Right cardiac atrium (tissue), 5 donors: Measurements from ENCODE around the gene SHISA3. TPM values are rescaled to one million over a fixed set of nuclear protein-coding genes. Genes with fewer than 3 reads are reported as not detected.

Experiments
- ATAC-seq, 2 donors: fragments of 200-7000 bp; cut with Tn5 transposase; one replicate each; pipeline versions ENCODE4 v1.8.0 to v1.9.1; 2020; ENCODE audit warnings: moderate library complexity in 2 of 2, mild to moderate bottlenecking in 1 of 2
- DNase-seq, 3 donors: peaks; one replicate each; pipeline ENCODE4 v3.0.0-alpha.2; 2020
- H3K27ac ChIP-seq: one replicate; pipeline ENCODE4 v1.5.1; 2013; ENCODE audit warnings: mild to moderate bottlenecking, low read length, control low read depth, moderate library complexity
- H3K27me3 ChIP-seq: one replicate; pipeline ENCODE4 v1.6.1; 2013; ENCODE audit not compliant: control insufficient read depth, insufficient read depth
- H3K4me1 ChIP-seq: one replicate; pipeline ENCODE4 v1.6.1; 2013; ENCODE audit warnings: low read length; ENCODE audit not compliant: control insufficient read depth, insufficient read depth
- H3K4me3 ChIP-seq: one replicate; pipeline ENCODE4 v1.5.1; 2013; ENCODE audit warnings: low read length, control low read depth
- H3K9me3 ChIP-seq: one replicate; pipeline ENCODE4 v1.6.1; 2013; ENCODE audit warnings: low read length; ENCODE audit not compliant: control insufficient read depth
- WGBS: extraction: QIAGEN DNeasy Blood & Tissue Kit; methylation state at CpG from one replicate; pipeline ENCODE4 v1.1.7; 2013; 5-methylcytosine and 5-hydroxymethylcytosine counted together
- intact Hi-C, 4 donors: fragments of 100-400 bp; cut with DNase I; formaldehyde crosslinking; loops; one replicate each; pipeline versions ENCODE4 v1.11.0 to v1.14.0; 2022 to 2023
- polyA plus RNA-seq: library from polyadenylated mRNA; stranded (reverse); fragments of 200-250 nt; gene quantifications from one replicate; pipeline ENCODE4 v1.2.3, GENCODE V29; 2013
- total RNA-seq, 4 donors: library from RNA; stranded (reverse); fragmentation: NEBNext Ultra II Directional; extraction: Animal tissue kit (Norgen Biotek cat#: 25700); gene quantifications; one replicate each; pipeline ENCODE4 v1.2.1, GENCODE V29; 2021
- donor health status: healthy with polysubstance abuse.
- donor health status: DM: no; HTN: yes; CAD: no.
- donor health status: DM: no; HTN: no; CAD: no.
- donor health status: DM: no; HTN: yes; CAD: no; lungs with severe emphysema.
- donor health status: DM: yes; HTN: yes; CAD: no.

The SHISA3 gene
- total and polyA plus RNA-seq, 5 donors: 3.5 to 12.2 (median 9.2) TPM

- ATAC-seq: no peak
- 77% methylated on average over 3 of the region's 3 CpGs for WGBS
These were observed 13.2 kb downstream of the SHISA3 start for GRCh38 chr4:42410446-42410845.

DNA sequence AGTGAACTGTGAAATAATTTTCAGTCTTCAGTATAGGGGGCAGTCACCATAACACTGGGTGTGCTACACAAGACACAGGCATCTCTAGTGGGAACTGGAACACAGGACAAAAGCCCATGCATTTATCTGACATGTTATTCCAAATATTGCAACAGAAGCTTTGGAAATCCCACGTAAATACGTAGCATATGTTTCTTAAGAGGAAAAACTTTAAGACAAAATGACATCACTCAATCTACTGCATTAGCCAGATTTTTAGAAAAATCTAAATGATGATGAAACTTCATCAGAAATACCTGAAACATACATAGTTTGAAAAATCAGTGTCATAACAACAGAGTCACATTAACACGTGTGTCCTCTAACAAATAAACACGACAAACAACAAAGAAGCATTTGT lies 14.5 kb downstream of the SHISA3 start:
- intact Hi-C loops: no loop called here
- DNase-seq (no peak), ATAC-seq (no peak)
- no peaks in the 10 kb centered on the region for H3K27me3 ChIP-seq
- H3K9me3 ChIP-seq: no peaks in the 10 kb centered on the region
- H3K27ac ChIP-seq: no peak overlapping the region
- H3K4me3 ChIP-seq: no peak overlapping the region
- 76% methylated on average over 4 of the region's 4 CpGs for WGBS
- peaks cover 2% of the 10 kb centered on the region for H3K4me1 ChIP-seq

More at GRCh38 chr4:42410446-42410845, 13.2 kb downstream of the SHISA3 start:
- peaks cover 2% of the 10 kb centered on the region for H3K4me1 ChIP-seq
- no peaks in the 10 kb centered on the region for H3K27me3 ChIP-seq
- intact Hi-C loops: no loop called here
- no peak for DNase-seq
- no peaks in the 10 kb centered on the region for H3K9me3 ChIP-seq
- H3K27ac ChIP-seq: no peak overlapping the region
- H3K4me3 ChIP-seq: no peak overlapping the region

DNA sequence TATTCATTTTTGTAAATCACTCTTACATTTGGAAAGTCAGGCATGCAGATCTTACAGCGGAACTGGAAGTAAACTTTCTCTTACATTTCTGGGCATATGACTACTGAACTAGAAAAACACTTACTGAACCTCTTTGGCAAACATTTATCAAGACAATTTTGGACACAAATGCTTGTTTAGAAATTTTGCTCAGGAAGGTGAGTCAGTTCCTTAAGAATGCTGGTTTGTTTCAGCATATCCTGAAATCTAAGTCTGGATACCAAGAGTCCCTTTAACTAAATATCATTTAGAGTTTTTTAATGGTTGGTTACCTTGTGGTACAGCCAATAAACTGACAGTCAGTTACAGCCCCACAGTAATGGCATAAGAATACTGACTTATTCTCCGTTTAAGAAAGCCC lies 15.0 kb downstream of the SHISA3 start:
- Histone ChIP-seq H3K4me3 (no peak overlapping the region), H3K4me1 (peaks cover 2% of the 10 kb centered on the region), H3K27me3 (no peaks in the 10 kb centered on the region), H3K9me3 (no peaks in the 10 kb centered on the region), H3K27ac (no peak overlapping the region)
- WGBS: 40% methylated on average over 2 of the region's 2 CpGs
- ATAC-seq: peak; percentile 72 to 92
- intact Hi-C loops: no loop called here
- DNase-seq: no peak

- Histone ChIP-seq H3K4me1 (peaks cover 2% of the 10 kb centered on the region), H3K27me3 (no peaks in the 10 kb centered on the region), H3K4me3 (no peak overlapping the region), H3K27ac (no peak overlapping the region), H3K9me3 (no peaks in the 10 kb centered on the region)
- 77% methylated on average over 1 of the region's 1 CpG for WGBS
- intact Hi-C loops: no loop called here
- DNase-seq (no peak), ATAC-seq (no peak)
These were observed 18.0 kb downstream of the SHISA3 start for GRCh38 chr4:42415281-42415680.

DNA sequence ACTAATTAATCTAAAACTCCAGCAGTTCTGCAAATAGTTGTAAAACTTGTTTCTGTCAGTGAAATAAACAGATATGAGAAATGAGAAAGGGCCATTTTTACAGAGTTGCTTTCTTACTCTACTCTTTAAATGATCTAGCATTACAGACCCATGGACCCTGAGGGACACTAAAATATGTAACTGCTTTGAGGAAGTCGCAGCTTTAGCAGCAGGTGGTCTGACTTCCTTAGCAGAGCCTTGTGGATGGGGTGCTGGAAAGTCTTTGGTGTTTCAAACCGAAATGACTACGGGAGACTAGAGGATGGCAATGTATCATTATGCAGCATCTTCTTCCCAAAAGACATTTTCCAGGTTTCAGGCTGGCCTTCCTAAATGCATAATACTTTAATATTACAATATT lies 18.7 kb downstream of the SHISA3 start:
- no peaks in the 10 kb centered on the region for H3K27me3 ChIP-seq
- no peak for DNase-seq
- H3K9me3 ChIP-seq: no peaks in the 10 kb centered on the region
- 65% methylated on average over 3 of the region's 3 CpGs for WGBS
- no peak overlapping the region for H3K27ac ChIP-seq
- H3K4me1 ChIP-seq: peaks cover 2% of the 10 kb centered on the region
- intact Hi-C loops: no loop called here
- no peak for ATAC-seq
- no peak overlapping the region for H3K4me3 ChIP-seq

DNA sequence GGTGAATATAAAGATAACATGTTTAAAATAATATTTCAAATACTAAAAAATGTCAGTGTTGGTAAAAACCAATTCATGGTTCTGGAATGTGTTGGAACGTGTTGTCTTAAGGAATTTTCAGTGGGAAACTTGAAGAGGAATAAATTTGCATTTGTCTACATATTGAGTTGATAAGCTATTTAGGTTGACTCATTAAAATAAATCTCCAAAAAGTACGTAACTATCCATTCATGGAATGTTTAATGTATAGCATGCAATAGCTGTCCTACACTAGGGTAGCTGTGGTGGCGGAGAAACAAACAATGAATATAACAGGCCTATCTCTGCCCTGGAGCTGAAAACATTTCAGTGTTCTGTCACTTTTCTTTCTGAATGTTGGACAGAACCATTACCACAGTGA lies 20.3 kb downstream of the SHISA3 start:
- H3K4me3 ChIP-seq: no peak overlapping the region
- DNase-seq (no peak), ATAC-seq (no peak)
- H3K4me1 ChIP-seq: peaks cover 2% of the 10 kb centered on the region
- 93% methylated on average over 3 of the region's 3 CpGs for WGBS
- intact Hi-C loops: no loop called here
- H3K27me3 ChIP-seq: no peaks in the 10 kb centered on the region
- H3K9me3 ChIP-seq: no peaks in the 10 kb centered on the region
- H3K27ac ChIP-seq: no peak overlapping the region

DNA sequence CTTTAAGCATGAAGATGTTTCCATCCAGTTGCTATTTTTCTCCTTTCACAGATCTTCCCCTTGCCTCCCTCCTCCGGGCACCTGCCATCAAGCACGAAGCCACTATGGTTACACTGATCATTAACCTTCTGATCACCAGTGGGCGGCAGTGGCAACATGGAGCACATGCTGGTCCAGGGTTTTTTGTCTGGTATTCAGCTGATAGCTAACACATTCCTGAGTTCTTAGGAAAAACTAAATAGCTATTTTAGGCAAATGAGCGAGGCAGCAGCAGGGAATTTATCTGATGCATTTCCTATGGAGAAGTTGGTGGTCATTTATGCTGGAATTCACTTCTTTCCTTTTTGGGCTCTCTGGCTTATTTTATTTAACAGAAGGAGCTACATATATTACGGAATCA lies 22.9 kb downstream of the SHISA3 start:
- no peak for ATAC-seq
- intact Hi-C loops: no loop called here
- WGBS: 77% methylated on average over 5 of the region's 5 CpGs
- H3K27me3 ChIP-seq: no peaks in the 10 kb centered on the region
- no peaks in the 10 kb centered on the region for H3K4me1 ChIP-seq
- no peak for DNase-seq
- no peak overlapping the region for H3K4me3 ChIP-seq
- H3K27ac ChIP-seq: no peak overlapping the region
- no peaks in the 10 kb centered on the region for H3K9me3 ChIP-seq

GRCh38 chr4:42425146-42426065 lies 28.1 kb downstream of the SHISA3 start:
- DNase-seq (peak in 1 of 3 donors; percentile 33), ATAC-seq (no peak)
- H3K9me3 ChIP-seq: no peaks in the 10 kb centered on the region

DNA sequence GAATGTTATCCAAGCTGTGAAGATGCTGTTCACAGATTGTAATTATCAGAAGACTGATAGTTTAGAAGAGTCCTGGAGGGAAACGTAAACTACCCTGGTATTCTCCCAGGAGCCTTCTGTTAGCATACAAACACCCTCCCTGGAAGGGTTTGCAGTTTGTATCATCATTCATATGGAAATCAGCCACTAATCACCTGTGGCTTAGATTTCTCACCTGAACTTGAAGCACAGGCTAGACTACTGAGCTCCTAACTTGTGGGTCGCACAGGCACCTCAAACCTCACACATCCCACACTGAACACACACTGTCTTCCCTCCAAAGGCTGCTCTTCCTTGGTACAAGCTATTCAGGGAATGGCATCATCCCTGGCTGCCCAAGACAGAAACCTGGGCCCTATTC lies 30.7 kb downstream of the SHISA3 start:
- H3K27me3 ChIP-seq: no peaks in the 10 kb centered on the region
- WGBS: 78% methylated on average over 2 of the region's 2 CpGs
- H3K4me3 ChIP-seq: no peak overlapping the region
- DNase-seq: no peak
- intact Hi-C loops: no loop called here
- no peaks in the 10 kb centered on the region for H3K9me3 ChIP-seq
- no peak overlapping the region for H3K27ac ChIP-seq
- H3K4me1 ChIP-seq: no peaks in the 10 kb centered on the region
- no peak for ATAC-seq

More at GRCh38 chr4:42425146-42426065, 28.1 kb downstream of the SHISA3 start:
- Histone ChIP-seq H3K27me3 (no peaks in the 10 kb centered on the region), H3K4me3 (no peak overlapping the region), H3K4me1 (no peaks in the 10 kb centered on the region), H3K27ac (no peak overlapping the region)
- WGBS: 86% methylated on average over 19 of the region's 19 CpGs
- intact Hi-C loops: no loop called here

- H3K4me1 ChIP-seq: no peaks in the 10 kb centered on the region
- intact Hi-C loops: no loop called here
- H3K27me3 ChIP-seq: no peaks in the 10 kb centered on the region
- no peak overlapping the region for H3K4me3 ChIP-seq
- H3K27ac ChIP-seq: no peak overlapping the region
- 88% methylated on average over 7 of the region's 7 CpGs for WGBS
- DNase-seq (no peak), ATAC-seq (no peak)
- H3K9me3 ChIP-seq: no peaks in the 10 kb centered on the region
These were observed 39.8 kb downstream of the SHISA3 start for GRCh38 chr4:42436928-42437565.

DNA sequence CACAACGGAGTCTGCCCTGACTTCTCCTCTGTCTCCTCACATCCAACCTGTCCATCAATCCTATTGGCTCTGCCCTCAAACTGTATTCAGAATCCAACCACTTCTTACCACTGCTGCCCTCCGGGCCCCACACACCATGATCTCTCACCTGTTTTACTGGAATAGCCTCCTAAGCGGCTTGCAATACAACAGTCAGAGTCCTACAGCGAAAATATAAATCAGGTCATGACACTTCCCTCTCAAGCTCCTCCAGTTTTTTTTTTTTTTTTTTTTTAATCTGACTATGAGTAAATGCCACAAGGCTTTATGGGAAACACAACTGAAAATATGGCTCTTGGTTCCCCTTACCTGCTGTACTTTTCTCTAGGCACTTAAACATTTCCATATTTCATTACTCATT lies 42.8 kb downstream of the SHISA3 start:
- no peak for ATAC-seq
- no peaks in the 10 kb centered on the region for H3K27me3 ChIP-seq
- no peak for DNase-seq
- no peak overlapping the region for H3K4me3 ChIP-seq
- intact Hi-C loops: no loop called here
- H3K9me3 ChIP-seq: no peaks in the 10 kb centered on the region
- WGBS: 93% methylated on average over 4 of the region's 4 CpGs
- H3K27ac ChIP-seq: no peak overlapping the region
- H3K4me1 ChIP-seq: no peaks in the 10 kb centered on the region
